Stimulated activated CD4-positive, alpha-beta T cell treated with anti-CD3 and anti-CD28 coated beads, Interleukin-2, amount 100 ng/mL, for 24 hours (primary cell): ENCODE measurements around the gene ODAM.
"Not testable (repeated sequence)": the region's sequence is repeated elsewhere in the genome, so short reads cannot be mapped to it uniquely, and the experiment has no call there.

Experiments used
- DNase-seq, 2 donors: peaks; one replicate each; pipeline ENCODE4 v3.0.0-alpha.2; 2020

Gene ODAM

DNA sequence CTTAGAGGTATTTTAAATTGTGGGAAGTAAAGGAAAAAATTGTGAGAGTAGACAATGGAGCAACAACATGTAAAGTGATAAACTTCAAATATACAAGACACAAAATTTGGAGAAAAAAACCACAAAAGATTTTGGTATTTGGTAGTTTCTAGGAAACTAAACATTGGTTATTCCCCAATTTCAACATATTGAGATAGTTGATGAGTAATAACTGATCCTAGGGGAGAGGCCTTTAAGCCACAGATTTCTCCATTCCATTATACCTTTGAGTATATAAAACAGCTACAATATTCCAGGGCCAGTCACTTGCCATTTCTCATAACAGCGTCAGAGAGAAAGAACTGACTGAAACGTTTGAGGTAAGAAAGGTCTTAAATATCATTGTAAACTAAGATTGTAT, 30.3 kb downstream of the ODAM start, which contains the start of gene FDCSP:
FDCSP (plus strand) TSS at position 301 of the 400 bp plus-strand sequence. CDS start 5,071 bp downstream, outside the sequence.
- DNase-seq = no peak

DNA sequence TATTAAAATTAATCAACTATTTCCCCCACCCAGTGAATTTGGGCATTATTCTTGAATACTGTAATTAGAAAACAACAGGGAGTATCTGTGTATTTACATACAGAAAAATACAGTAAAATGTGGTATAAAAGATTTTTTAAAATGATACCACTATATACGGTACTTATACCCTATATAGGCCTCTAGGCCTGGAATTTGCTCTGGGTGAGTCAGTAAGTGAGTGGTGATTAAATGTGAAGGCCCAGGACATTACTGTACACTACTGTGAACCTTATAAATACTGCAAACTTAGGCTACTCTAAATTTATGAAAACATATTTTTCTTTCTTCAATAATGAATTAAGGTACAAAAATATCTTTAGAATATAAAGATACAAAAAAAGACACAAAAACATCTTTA, 40.6 kb downstream of the ODAM start:
- DNase-seq = no peak

DNA sequence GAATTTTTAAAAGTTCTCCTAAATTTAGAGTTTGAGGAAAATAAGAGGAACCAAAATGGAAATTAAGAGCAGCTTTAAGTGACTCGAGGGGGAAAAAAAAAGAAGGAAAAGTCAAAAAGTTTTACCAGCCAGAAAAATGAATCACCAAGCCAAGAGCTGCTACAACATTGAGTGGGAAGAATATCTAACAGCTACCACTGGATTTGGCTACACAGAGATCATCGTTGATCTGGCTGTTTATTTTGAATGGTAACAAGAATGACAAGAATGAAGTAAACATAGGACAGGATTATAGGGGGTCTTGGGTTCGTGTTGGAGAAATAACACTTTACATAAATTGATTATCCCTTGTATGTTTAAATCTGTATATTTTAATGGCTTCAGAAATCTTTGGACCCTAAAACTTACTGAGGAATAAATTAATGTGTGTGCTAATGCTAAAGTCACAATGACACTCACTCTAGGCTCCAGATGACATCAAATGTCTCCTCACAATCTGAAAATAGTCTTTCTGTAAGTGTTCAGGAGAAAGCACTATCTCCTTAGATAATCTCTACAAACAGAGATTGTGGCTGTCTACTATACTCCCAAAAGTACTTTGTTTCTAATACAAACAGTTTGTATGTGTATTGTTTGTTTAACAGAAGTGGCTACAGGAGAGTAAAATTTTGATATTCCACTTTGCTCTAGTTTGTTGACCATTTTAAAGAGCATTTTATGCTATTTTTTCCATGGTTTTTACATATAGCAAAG, 43.8 kb downstream of the ODAM start:
- DNase-seq = no peak

DNA sequence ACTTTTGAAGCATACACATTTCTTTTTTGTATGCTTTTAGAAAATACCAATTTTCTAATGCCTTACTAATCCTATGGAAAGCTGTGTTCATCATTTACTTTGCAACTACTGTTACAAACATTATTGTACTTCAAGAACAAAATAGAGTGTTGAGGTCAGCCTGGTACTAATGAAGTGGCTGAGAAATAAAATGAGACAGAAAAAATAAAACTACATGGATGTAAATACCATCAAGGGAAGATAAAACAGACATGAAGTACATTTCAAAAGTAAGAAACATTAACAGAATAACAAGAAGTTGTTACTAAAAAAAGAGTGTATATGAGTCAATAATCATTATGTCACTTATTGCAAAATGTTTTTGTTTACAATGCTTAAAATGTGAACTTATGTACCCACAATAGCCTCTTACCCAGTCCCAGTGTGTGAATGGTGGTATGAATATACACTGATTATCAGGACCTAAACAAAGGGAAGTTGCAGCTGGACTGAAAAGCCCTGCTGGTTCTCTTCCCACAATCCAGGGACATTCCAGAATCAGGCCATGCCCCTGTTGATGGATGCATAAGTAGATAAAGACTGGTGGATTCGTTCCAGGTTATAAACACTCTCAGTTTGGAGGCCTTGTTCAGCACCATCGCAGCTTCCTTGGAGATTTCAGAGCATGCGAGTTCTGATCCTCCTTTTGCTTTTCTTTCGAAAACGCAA, 44.5 kb downstream of the ODAM start:
- DNase-seq = no peak

DNA sequence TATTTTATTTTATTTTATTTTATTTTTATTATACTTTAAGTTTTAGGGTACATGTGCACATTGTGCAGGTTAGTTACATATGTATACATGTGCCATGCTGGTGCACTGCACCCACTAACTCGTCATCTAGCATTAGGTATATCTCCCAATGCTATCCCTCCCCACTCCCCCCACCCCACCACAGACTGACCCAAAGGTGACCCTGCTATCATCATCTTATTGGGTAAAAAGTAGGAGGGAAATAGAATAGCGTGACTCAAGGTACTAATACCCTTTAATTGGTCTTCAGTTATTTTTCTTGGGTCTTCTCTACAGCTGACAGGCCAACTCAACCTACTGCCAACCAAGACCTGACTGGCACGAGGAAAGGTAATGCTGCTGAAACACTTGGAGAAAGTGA, 46.8 kb downstream of the ODAM start, which contains the start of gene CSN3:
CSN3 (plus strand) TSS at position 301 of the 400 bp plus-strand sequence. CDS start 2,223 bp downstream, outside the sequence.
- DNase-seq = not testable (repeated sequence)

DNA sequence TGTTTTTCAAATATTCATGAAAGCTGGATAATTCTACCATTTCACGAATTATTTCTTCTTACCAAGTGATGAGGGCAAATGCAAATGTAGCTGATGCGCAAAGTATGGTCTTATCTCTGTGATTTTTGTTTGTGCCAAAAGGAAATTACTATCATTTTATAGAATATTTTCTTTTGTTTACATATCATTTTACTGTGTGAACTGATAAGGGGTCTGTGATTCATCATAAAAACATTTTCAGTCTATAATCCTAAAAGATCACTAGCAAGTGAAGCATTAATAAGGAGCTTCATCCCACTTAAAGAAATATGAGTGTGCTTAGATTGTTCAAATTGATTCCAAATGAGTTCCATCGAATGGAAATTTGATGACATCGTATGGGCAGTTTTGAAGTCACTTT, 47.6 kb downstream of the ODAM start:
- DNase-seq = no peak

DNA sequence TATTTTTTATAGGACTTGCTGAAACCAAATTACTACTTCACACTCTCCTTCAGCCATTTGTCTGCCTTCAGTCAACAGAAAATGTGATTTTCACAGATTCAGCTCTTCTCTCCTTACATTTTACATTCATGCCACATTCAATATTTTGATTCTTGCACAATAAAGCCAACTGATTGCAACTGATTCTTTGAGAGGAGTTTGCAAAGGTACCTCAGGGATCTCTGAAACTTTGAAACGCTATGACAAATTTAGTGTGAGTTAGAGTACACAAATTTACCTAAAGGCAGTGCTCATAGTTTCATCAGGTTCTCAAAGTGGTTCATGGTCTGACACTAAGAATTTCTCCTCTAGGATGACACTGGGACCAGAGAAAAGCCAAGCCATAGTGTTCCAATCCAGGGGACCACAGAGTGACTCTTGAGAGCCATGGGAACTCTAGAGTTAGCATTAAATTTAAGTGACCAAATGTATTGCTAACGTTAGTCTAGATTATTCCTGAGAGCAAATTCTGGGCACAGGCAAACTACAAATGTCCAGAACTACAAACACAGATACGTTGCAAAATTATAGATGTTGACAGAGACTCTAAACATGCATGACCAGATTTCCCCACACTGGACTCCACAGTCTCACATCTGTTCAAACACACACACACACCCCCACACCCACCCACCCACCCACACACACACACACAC, 55.9 kb downstream of the ODAM start:
- DNase-seq = no peak

DNA sequence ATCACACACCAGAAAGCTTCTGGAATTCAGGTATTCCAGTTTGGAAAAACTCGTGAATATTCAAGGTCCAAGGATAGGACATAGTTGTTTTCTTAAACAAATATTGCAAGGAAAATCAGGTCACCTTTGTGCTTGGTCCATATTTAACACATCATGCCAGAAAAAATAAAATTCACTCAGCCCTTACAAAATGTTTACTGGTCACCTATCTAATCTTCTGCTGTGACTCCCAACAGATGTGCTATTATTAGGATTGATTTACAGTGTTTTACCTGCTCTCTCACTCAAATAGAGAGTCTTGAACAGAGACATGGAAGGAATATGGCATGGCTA, 56.4 kb downstream of the ODAM start:
- no peak for DNase-seq
